NCI-H1436 treated with DMSO at 0.1 percent for 48 hours (cell line): ENCODE results near the gene ATP11A.
"Not testable (repeated sequence)": the region's sequence is repeated elsewhere in the genome, so short reads cannot be mapped to it uniquely, and the experiment has no call there.

Experiments
- DNase-seq: peaks from one replicate; lab custom pipeline; 2025; lab: John Stamatoyannopoulos, UW

ATP11A gene

GRCh38 chr13:112880976-112881540 is 191.2 kb downstream of the ATP11A start:
- no peak for DNase-seq

- no peak for DNase-seq
These were observed 192.1 kb downstream of the ATP11A start for GRCh38 chr13:112881656-112882554.

DNA sequence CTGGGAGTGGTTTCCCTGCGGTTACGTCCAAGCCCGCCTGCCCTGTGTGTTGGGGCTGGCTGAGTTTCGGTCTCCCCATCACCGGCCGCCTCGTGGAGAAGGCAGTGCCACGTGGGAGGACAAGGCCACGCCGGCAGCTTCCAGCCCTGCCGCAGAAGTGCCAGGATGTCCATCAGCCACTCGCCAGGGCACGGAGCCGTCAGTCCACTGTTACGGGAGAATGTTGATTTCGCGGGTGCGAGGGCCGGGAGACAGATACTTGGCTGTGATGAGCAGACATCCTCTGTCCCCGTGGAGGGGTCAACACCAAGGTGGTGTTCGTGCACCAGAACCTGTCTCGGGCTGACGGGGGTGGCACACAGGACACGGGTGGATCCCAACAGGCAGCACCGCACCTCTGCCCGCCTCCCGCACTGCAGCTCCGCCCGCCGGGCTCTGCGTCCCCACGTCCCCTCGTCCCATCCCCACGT is 192.8 kb downstream of the ATP11A start:
- no peak for DNase-seq

DNA sequence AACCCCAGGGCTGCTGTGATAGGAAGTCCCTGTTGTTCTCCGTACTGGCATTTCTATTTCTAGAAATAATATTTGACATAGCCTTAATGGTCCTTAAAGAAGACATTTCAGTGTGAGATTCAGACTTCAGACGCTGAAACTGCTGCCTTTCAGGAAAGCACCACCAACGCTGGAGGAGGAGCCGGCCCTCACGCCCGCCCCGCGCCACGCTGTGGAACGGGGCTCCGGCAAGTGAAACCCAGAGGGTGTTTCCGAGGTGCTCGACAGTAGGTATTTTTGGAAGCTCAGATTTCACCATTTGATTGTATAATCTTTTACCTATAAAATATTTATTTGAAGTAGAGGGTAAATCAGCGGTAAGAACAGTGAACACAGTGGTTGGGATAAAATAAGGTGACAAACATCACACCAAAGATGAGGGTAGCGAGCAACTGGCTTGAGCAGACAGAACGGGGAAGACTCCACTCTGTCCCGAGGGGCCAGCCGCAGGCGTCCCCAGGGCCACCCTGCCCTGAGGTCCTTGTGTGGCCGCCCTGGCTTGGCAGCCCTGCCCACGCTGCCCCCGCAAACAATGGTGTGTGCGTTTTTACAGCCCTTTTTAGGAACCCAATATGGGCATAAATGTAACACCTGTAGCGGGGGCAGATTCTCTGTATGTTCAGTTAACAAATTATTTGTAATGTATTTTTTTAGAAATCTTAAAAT is 193.6 kb downstream of the ATP11A start:
- no peak for DNase-seq

DNA sequence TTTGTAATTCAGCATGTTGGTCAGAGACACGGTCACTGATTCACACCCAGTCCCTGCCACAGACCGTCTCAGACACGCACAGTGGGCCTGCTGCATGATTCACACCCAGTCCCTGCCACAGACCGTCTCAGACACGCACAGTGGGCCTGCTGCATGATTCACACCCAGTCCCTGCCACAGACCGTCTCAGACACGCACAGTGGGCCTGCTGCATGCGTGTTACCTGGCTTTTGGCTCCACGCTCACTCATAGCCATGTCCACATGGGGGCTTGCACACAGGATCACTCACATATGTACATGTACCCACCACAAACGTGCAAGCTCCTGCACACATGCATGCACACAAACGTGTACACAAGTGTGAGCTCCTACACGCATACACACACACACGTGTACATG is 194.9 kb downstream of the ATP11A start:
- DNase-seq, result not testable (repeated sequence)

- no peak for DNase-seq
These were observed 195.5 kb downstream of the ATP11A start for GRCh38 chr13:112885242-112885781.

- no peak for DNase-seq
These were observed 196.0 kb downstream of the ATP11A start for GRCh38 chr13:112885782-112886268.

- no peak for DNase-seq
These were observed 197.3 kb downstream of the ATP11A start for GRCh38 chr13:112887151-112887550.

GRCh38 chr13:112887557-112887991 is 197.7 kb downstream of the ATP11A start:
- no peak for DNase-seq

DNA sequence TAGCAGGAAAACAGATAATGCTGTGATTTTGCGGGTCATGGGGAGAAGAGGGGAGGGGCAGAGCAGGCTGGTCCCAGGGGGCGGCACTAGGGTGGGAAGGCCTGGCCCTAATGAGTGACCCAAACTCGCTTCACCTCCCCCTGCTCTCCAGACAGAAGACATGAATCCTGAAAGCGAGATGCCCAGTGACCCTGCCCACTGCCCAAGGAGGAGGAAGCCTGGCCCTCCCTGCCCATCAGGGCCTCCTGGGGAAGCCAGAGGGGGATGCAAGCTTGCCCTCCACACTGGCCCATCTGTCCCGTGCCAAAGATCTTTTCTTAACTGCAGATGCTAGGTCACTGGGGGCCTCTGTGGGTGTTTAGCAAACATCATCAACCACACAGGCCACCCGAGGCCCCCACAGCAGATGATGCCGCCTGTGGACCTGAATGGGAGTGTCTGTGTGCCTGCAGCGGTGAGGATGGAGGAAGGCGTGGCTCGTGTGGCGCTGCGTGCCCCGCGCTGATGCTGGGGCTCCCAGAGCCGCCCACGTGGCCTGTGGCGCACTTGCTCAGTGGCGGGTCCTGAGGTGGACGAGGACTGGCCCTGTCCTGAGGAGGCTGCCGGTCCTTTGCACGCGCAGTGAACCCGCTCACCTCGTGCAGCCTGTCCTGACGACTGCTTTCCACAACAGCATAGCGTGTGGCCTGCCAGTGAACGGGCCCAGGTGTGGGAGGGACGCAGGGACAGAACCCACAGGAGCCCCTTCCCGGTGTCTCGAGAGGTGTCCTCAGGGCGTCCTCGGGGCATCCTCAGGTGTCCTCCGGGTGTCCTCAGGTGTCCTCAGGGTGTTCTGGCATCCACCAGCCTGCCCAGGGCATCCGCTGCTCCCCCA is 198.6 kb downstream of the ATP11A start:
- no peak for DNase-seq

DNA sequence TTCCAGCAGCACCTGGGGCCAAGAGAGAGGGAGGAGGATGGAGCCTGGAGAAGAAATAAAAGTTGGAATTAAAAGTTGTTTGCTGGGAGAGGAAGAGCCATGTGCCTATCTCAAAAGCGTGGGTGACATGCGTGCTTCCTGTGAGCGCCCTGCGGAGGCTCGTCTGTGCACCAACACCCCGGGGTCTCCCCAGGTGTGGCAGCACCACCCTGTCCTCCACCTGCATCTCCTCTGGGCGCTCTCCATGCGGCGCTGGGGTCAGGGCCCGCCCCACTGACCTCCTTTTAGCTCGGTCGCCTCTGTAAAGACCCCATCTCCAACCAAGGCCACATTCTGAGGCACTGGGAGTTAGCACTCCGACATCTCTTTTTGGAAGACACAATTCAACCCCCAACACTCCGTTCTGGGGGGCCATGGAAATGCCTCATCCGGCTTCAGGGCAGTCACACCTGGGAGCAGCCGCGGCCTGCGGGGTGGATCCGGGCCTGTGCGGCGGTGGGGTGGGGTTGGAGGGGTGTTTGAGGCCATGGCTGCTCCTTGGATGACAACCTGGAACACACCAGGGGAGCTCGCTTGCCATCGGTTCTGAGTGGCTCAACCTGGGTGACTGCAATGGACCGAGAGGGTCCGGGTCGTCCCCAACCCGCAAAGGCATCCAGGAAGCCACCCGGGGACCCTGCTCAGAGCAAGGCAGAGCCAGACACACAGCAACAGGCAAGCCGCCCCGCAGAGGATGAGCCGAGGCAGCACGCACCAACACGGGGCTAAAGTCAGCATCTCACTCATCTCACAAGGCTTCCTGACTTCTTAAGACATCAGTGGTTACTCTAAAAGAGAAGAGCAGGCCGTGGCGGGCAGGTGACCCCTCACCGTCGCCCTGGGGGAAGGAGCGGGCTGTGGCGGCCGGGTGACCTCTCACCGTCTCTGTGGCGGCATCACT is 199.8 kb downstream of the ATP11A start:
- DNase-seq, result no peak

GRCh38 chr13:112890316-112891145 is 200.7 kb downstream of the ATP11A start:
- DNase-seq, result no peak

DNA sequence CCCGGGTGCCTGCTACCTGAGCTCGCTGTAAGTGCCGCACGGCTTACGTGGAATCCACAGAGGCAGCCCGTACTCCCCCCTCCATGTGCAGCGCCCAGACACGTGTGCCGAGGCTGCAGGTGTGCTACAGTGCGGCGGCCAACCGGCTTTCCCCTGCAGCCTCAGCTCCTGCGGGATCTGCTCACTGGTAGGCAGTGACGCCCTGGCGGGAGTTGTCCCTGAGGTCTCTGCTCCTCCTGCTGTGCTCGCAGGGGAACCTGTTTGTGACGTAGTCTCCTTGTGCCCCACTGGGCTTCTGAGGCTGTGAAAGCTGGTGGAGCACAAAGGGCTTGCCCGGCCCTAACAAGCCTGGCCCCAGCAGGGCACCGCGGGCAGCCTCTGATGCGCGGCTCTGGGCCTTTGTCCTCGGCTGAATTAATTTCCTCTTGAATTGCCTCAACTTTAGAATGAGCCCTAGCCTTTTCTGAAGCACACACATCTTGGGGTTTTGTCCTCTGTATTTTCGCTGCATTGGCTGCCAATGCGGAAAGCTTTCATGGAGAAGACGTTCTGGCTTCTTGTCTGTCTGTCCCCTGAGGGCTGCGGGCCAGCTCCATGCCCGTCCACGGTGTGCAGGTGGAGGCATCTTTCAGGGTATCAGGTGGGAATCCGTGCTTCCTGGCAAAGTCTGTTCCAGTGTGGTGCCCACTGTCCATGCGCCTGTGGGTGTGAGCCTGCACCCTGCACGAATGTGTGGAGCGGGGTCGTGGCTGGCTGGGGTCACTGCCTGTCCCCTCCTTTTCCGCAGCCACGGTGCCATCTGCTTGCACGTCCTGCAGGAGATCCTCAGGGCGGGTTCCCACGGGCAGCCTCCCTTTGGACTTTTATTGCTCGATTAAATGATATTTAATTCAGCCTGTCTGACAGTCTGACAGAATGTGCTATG is 201.9 kb downstream of the ATP11A start:
- no peak for DNase-seq

- no peak for DNase-seq
These were observed 202.8 kb downstream of the ATP11A start for GRCh38 chr13:112892426-112893206.

DNA sequence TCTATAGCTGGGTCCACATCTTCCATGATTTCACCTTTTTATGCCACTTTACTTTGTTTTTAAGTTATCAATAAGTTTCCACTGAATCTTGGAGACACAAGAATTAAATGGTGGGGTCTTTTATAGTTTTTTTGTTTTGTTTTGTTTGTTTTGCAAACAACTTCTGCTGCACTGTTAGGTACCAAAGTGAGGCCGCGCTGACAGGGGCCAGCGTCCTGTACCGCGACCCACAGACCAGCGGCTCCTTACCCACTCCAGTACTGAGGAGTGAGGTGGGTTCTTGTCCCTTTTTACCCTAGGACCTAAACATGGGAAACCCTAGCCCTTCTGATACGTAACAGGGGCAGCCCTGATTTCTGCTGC is 203.3 kb downstream of the ATP11A start:
- no peak for DNase-seq

DNA sequence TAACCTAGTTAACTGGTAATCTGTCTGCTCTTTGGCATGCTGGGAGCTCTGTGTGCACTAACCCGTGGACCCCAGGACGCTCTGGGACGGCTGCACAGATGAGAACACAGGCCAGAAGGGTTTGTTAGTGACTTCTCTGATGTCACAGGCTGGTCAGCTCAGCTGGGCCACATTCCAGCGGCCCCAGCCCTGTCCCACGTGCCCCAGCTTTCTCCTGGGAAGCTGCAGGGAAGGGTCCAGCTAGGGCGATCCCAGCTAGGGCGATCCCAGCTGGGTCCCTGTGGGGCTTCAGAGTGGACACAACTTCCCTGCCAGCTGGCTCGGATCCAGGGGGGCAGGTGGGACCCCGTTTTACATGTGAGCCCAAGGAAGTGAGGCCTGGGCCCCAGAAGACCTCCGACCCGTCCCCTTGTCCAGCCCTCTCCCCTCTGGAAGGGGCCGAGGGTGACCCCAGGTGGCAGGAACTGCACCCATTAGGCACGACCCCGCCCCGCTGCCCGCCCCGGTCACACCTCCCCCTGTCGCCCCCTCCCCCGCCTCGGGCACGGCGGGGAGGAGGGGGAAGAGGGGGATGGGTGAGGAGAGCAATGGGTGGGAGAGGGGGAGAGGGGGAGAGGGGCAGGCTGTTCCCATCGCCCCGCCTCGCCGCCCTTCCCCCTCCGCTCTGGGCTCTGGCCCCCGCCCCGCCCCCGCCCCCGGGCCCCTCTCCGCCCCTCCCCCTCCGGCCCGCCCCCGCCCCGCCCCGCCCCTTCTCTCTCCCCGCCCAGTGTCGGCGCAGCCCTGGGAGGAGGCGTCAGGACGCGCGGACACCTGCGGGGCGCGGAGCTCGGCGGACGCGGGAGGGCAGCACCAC is 204.0 kb downstream of the ATP11A start:
- no peak for DNase-seq

- no peak for DNase-seq
These were observed 204.5 kb downstream of the ATP11A start for GRCh38 chr13:112894423-112894672.
